Loucy (cell line): Measurements from ENCODE around the gene ZNF316.

Experiments
- EZH2phosphoT487 ChIP-seq: fragments of 200-600 bp; IDR thresholded peaks from 2 replicates; pipeline ENCODE4 v1.6.1; 2018; ENCODE audit warnings: antibody characterized with exemption, mild to moderate bottlenecking, moderate library complexity, borderline replicate concordance
- TF ChIP-seq, protein P1 (sequence below): fragments of 200-600 bp; sonication (generic); conservative IDR thresholded peaks from 2 replicates; pipeline ENCODE4 v1.5.1; 2014; ENCODE audit warnings: mild to moderate bottlenecking, antibody characterized with exemption, low read length

DNA sequence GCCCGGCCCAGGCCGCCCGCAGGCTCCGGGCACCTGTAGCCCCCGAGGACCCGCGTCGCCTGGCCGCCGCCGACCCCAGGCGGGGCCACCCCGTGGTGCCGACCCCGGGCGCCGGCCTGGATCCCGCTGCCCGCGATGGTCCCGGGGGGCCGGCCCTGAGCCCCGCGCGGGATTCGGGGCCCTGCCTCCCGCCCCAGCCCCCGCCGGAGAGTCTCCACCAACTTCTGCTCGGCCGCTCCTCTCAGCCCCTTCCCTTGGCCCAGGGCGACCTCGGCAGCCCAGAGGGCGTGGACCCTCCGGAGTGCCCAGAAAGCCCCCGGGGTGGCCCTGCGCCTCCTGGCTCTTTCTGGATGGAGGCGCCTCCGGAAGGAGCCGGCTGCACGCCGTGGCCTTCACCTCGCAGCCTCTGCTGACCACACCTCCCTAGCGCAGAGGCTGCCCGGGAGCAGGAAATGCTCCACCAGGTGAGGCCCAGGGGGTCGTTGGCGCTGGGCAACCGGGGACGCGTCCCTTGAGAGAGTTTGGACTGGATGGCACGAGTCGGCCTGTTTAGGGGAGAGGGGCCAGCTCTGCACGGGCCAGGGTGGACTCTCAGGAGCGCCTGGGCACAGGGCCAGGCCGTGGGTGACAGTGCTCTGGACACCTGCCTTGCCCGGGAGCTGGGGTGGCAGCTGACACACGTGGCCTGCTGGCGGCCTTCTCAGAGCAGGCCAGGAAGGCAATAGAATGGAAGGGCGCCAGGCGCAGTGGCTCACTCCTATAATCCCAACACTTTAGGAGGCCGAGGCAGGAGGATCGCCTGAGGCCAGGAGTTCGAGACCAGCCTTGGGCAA, 21.2 kb upstream of the ZNF316 start:
- TF ChIP-seq, protein P1, sequence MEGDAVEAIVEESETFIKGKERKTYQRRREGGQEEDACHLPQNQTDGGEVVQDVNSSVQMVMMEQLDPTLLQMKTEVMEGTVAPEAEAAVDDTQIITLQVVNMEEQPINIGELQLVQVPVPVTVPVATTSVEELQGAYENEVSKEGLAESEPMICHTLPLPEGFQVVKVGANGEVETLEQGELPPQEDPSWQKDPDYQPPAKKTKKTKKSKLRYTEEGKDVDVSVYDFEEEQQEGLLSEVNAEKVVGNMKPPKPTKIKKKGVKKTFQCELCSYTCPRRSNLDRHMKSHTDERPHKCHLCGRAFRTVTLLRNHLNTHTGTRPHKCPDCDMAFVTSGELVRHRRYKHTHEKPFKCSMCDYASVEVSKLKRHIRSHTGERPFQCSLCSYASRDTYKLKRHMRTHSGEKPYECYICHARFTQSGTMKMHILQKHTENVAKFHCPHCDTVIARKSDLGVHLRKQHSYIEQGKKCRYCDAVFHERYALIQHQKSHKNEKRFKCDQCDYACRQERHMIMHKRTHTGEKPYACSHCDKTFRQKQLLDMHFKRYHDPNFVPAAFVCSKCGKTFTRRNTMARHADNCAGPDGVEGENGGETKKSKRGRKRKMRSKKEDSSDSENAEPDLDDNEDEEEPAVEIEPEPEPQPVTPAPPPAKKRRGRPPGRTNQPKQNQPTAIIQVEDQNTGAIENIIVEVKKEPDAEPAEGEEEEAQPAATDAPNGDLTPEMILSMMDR: no peak
- TF ChIP-seq EZH2phosphoT487: no peak
